SK-N-SH (cell line): ENCODE data around the gene SMIM41. TPM values are rescaled to one million over a fixed set of nuclear protein-coding genes. Genes with fewer than 3 reads are reported as not detected.

ENCODE experiments used
- CTCF ChIA-PET: fragments of 300-600, 350-600 bp; formaldehyde crosslinking; extraction: SDS; loops from one replicate; lab custom pipeline; 2021; lab: Yijun Ruan, JAX
- POLR2A ChIA-PET: fragments of 350-600 bp; sonication (Branson Sonifier 250); formaldehyde crosslinking; extraction: SDS; loops from one replicate; lab custom pipeline; 2020; ENCODE audit warnings: antibody characterized with exemption, inconsistent platforms; lab: Yijun Ruan, JAX
- DNase-seq: peaks from one replicate; pipeline ENCODE4 v3.0.0; 2012
- H2AFZ ChIP-seq: fragments of 200-600 bp; sonication (generic); 2 replicates; pipeline ENCODE4 v1.8.1; 2016; ENCODE audit warnings: antibody characterized with exemption, mild to moderate bottlenecking, low read depth
- H3F3A ChIP-seq: fragments of 200-600 bp; sonication (generic); replicated peaks from 2 replicates; pipeline ENCODE3; 2016; ENCODE audit warnings: antibody characterized with exemption, mild to moderate bottlenecking; ENCODE audit not compliant: insufficient read depth
- H3K27ac ChIP-seq, 2 experiments: fragments of 200-500 bp in 1 of 2; fragments of 200-600 bp in 1 of 2; sonication (Bioruptor generic) in 1 of 2; sonication (generic), shearing (Covaris generic) in 1 of 2; 2 replicates each; pipeline versions ENCODE4 v1.5.1 to v1.6.1; 2014 to 2016; ENCODE audit warnings: low read depth in 2 of 2, inconsistent platforms in 1 of 2, low read length in 1 of 2, mild to moderate bottlenecking in 1 of 2, mixed read lengths in 1 of 2
- H3K27me3 ChIP-seq: fragments of 200-600 bp; sonication (generic), shearing (Covaris generic); 2 replicates; pipeline ENCODE4 v1.6.1; 2016; ENCODE audit warnings: mixed run types; ENCODE audit not compliant: insufficient read depth
- H3K36me3 ChIP-seq, 2 experiments: fragments of 200-500 bp in 1 of 2; fragments of 200-600 bp in 1 of 2; sonication (Bioruptor generic) in 1 of 2; sonication (generic) in 1 of 2; replicated peaks in 1 of 2; 2 replicates each; pipeline versions ENCODE3 to v1.5.1; 2014 to 2016; ENCODE audit warnings: low read length in 1 of 2, mild to moderate bottlenecking in 1 of 2; ENCODE audit not compliant: insufficient read depth in 2 of 2, control insufficient read depth in 1 of 2
- H3K4me1 ChIP-seq, 2 experiments: fragments of 200-500 bp in 1 of 2; fragments of 200-600 bp in 1 of 2; sonication (Bioruptor generic) in 1 of 2; sonication (generic), shearing (Covaris generic) in 1 of 2; 2 replicates each; pipeline versions ENCODE4 v1.5.1 to v1.6.1; 2014 to 2016; ENCODE audit warnings: low read depth in 1 of 2, low read length in 1 of 2, mixed run types in 1 of 2; ENCODE audit not compliant: insufficient read depth in 2 of 2, control insufficient read depth in 1 of 2
- H3K4me2 ChIP-seq: fragments of 200-600 bp; sonication (generic), shearing (Covaris generic); 2 replicates; pipeline ENCODE4 v1.6.1; 2017; ENCODE audit warnings: mixed run types
- H3K4me3 ChIP-seq, 2 experiments: fragments of 200-500 bp in 1 of 2; fragments of 200-600 bp in 1 of 2; sonication (Bioruptor generic) in 1 of 2; sonication (generic), shearing (Covaris generic) in 1 of 2; 2 replicates each; pipeline versions ENCODE4 v1.5.1 to v1.8.1; 2014 to 2016; ENCODE audit warnings: low read depth in 2 of 2, inconsistent platforms in 1 of 2, low read length in 1 of 2, mild to moderate bottlenecking in 1 of 2, mixed read lengths in 1 of 2, moderate library complexity in 1 of 2
- H3K79me2 ChIP-seq: fragments of 200-600 bp; sonication (generic); 2 replicates; pipeline ENCODE4 v1.8.1; 2017; ENCODE audit warnings: mild to moderate bottlenecking; ENCODE audit not compliant: insufficient read depth
- H3K9ac ChIP-seq: fragments of 200-600 bp; sonication (generic); 2 replicates; pipeline ENCODE4 v1.6.1; 2017; ENCODE audit warnings: mixed run types
- H3K9me2 ChIP-seq: fragments of 200-600 bp; sonication (generic); 2 replicates; pipeline ENCODE4 v1.6.1; 2017; ENCODE audit warnings: mixed run types
- H3K9me3 ChIP-seq: fragments of 200-600 bp; sonication (generic); 2 replicates; pipeline ENCODE4 v1.6.1; 2017; ENCODE audit warnings: mixed run types, mild to moderate bottlenecking, moderate library complexity
- H4K20me1 ChIP-seq: fragments of 200-600 bp; sonication (generic); 2 replicates; pipeline ENCODE4 v1.6.1; 2017; ENCODE audit warnings: mild to moderate bottlenecking, mixed run types; ENCODE audit not compliant: insufficient read depth
- CHD2 ChIP-seq: fragments of 150-350 bp; IDR thresholded peaks from 2 replicates; pipeline ENCODE4 v1.6.1; 2018; ENCODE audit warnings: low read length; ENCODE audit not compliant: partially characterized antibody
- ELF1 ChIP-seq: IDR thresholded peaks from 2 replicates; pipeline ENCODE4 v1.4.0; 2012
- EP300 ChIP-seq, 2 experiments: IDR thresholded peaks; 2 replicates each; pipeline versions ENCODE4 v1.4.0 to v1.6.1; 2012; ENCODE audit warnings: borderline replicate concordance in 1 of 2, low read depth in 1 of 2, low read length in 1 of 2
- FOSL2 ChIP-seq: IDR thresholded peaks from 2 replicates; pipeline ENCODE4 v1.4.0; 2012; ENCODE audit warnings: low read depth, mild to moderate bottlenecking, moderate library complexity, borderline replicate concordance
- JUND ChIP-seq: IDR thresholded peaks from 2 replicates; pipeline ENCODE4 v1.4.0; 2012
- MXI1 ChIP-seq: IDR thresholded peaks from 2 replicates; pipeline ENCODE4 v1.6.1; 2012; ENCODE audit warnings: mild to moderate bottlenecking, low read depth, low read length, improper control_type of control experiment
- NRF1 ChIP-seq: IDR thresholded peaks from 2 replicates; pipeline ENCODE4 v1.6.1; 2012; ENCODE audit warnings: low read depth, mild to moderate bottlenecking, low read length
- POLR2AphosphoS5 ChIP-seq: IDR thresholded peaks from 2 replicates; pipeline ENCODE4 v1.6.1; 2012; ENCODE audit warnings: low read depth, low read length
- RAD21 ChIP-seq: IDR thresholded peaks from 2 replicates; pipeline ENCODE4 v1.6.1; 2012; ENCODE audit warnings: mild to moderate bottlenecking, low read length
- SIN3A ChIP-seq: IDR thresholded peaks from 2 replicates; pipeline ENCODE4 v1.6.1; 2012; ENCODE audit warnings: low read depth, mild to moderate bottlenecking, low read length, moderate library complexity, borderline replicate concordance
- SMC3 ChIP-seq: IDR thresholded peaks from 2 replicates; pipeline ENCODE4 v1.6.1; 2012; ENCODE audit warnings: low read depth, low read length, improper control_type of control experiment
- TAF1 ChIP-seq: IDR thresholded peaks from 2 replicates; pipeline ENCODE4 v1.6.1; 2012; ENCODE audit warnings: low read depth, mild to moderate bottlenecking, low read length, moderate library complexity, borderline replicate concordance
- TCF12 ChIP-seq: IDR thresholded peaks from 2 replicates; pipeline ENCODE4 v1.4.0; 2012
- YY1 ChIP-seq: IDR thresholded peaks from 2 replicates; pipeline ENCODE4 v1.4.0; 2012; ENCODE audit warnings: low read depth, mild to moderate bottlenecking
- WGBS: methylation state at CpG from one replicate; pipeline ENCODE4 v1.1.6; 2017; ENCODE audit warnings: low lambda C conversion rate; 5-methylcytosine and 5-hydroxymethylcytosine counted together
- polyA plus RNA-seq, 3 experiments: library from polyadenylated mRNA; depleted of rRNA; stranded (reverse); fragments of >200 nt; gene quantifications; 2 replicates each; pipeline ENCODE4 v1.2.3, GENCODE V29; 2012
- TF ChIP-seq, protein P1 (sequence below): fragments of 200-600 bp; sonication (generic); IDR thresholded peaks from 2 replicates; pipeline ENCODE4 v1.6.1; 2017; ENCODE audit warnings: antibody characterized with exemption, mild to moderate bottlenecking, moderate library complexity
- TF ChIP-seq, protein P2 (sequence below): fragments of 150-350 bp; IDR thresholded peaks from 2 replicates; pipeline ENCODE4 v1.6.1; 2016; ENCODE audit warnings: mild to moderate bottlenecking, low read depth, low read length

SMIM41 gene
- polyA plus RNA-seq, 1 of the 3 experiments (the other 2 are of a cell fraction) = not detected

DNA sequence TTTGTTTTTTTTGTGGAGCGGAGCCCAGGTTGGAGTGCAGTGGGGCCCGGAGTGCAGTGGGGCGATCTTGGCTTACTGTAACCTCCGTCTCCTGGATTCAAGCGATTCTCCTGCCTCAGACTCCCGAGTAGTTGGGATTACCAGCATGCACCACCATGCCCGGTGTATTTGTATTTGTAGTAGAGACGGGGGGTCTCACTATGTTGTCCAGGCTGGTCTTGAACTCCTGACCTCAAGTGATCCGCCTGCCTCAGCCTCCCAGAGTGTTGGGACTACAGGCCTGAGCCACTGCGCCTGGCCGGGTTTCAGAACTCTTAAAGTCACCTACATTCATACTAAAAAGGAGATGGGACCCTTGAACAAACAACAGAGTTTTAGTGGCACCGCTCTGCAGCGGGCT is 59.6 kb downstream of the SMIM41 start:
- Histone ChIP-seq H3K27me3 (peaks cover 4% of the 10 kb centered on the region; the same call in 1 of the 2 replicates), H3K4me3 (no peak overlapping the region; a peak in 1 of 4 replicates), H3K4me1 (no peaks in the 10 kb centered on the region), H3K36me3 (no peaks in the 10 kb centered on the region), H3K79me2 (no peaks in the 10 kb centered on the region), H3K4me2 (no peak overlapping the region), H3K27ac (no peak overlapping the region), H4K20me1 (no peaks in the 10 kb centered on the region), H3K9me2 (no peaks in the 10 kb centered on the region), H2AFZ (no peak overlapping the region), H3K9me3 (no peaks in the 10 kb centered on the region), H3F3A (peaks cover 1% of the 10 kb centered on the region), H3K9ac (no peak overlapping the region)
- DNase-seq = no peak
- ChIA-PET CTCF (interaction anchor here (0.8 to 5.7 kb wide), 7 partner anchors 9 to 741 kb away, joined by 3 to 35 read pairs (median 5); no protein-coding TSS in a partner anchor), POLR2A (no interaction called here)
- TF ChIP-seq ELF1 = no peak
- TF ChIP-seq CHD2 = no peak
- 73% methylated on average over 13 of the region's 13 CpGs for WGBS

DNA sequence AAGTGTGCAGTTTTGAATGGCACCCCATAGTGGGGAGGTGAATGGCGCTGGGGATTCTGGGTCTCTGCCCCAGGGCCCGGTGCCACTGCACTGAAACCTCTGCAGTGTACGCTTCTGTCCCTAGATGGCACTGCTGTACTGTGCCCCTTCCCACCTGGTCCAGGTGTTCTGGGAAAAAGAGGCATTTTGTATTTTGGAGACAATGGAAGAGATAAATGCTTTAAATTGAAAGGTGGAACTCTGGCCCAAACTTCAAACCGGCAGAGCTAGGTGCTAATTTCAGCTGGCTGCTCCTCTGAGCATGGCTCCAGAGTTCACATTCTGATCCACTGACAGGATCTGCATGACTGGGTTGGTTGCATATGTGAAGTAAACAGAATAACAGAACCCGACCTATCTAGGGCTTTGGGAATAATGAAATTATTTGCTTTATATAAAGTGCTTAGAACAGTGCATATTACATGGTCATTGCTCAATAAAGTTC is 60.1 kb downstream of the SMIM41 start:
- no peaks in the 10 kb centered on the region for H4K20me1 ChIP-seq
- no peak overlapping the region for H3K4me2 ChIP-seq
- 13% methylated on average over 5 of the region's 5 CpGs for WGBS
- H3K9me3 ChIP-seq = no peaks in the 10 kb centered on the region
- peaks cover 4% of the 10 kb centered on the region; the same call in 1 of the 2 replicates for H3K27me3 ChIP-seq
- TF ChIP-seq MXI1 = no peak
- TF ChIP-seq NRF1 = no peak
- TF ChIP-seq SIN3A = no peak
- TF ChIP-seq RAD21 = peak; percentile 73
- TF ChIP-seq, protein P1, sequence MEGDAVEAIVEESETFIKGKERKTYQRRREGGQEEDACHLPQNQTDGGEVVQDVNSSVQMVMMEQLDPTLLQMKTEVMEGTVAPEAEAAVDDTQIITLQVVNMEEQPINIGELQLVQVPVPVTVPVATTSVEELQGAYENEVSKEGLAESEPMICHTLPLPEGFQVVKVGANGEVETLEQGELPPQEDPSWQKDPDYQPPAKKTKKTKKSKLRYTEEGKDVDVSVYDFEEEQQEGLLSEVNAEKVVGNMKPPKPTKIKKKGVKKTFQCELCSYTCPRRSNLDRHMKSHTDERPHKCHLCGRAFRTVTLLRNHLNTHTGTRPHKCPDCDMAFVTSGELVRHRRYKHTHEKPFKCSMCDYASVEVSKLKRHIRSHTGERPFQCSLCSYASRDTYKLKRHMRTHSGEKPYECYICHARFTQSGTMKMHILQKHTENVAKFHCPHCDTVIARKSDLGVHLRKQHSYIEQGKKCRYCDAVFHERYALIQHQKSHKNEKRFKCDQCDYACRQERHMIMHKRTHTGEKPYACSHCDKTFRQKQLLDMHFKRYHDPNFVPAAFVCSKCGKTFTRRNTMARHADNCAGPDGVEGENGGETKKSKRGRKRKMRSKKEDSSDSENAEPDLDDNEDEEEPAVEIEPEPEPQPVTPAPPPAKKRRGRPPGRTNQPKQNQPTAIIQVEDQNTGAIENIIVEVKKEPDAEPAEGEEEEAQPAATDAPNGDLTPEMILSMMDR = peak; percentile 79
- TF ChIP-seq SMC3 = 0 out of 2 replicates have a peak, but pooled peaks have one; percentile 27
- TF ChIP-seq, all 33 proteins: peak for 3
- Histone ChIP-seq H3K4me3 (no peak overlapping the region; a peak in 1 of 4 replicates), H3K79me2 (no peaks in the 10 kb centered on the region), H3K27ac (no peak overlapping the region), H3K4me1 (no peaks in the 10 kb centered on the region), H3K9me2 (no peaks in the 10 kb centered on the region), H2AFZ (no peak overlapping the region), H3K9ac (no peak overlapping the region), H3K36me3 (no peaks in the 10 kb centered on the region), H3F3A (peaks cover 4% of the 10 kb centered on the region)
- ChIA-PET POLR2A (no interaction called here), CTCF (interaction anchor here (0.6 to 5.7 kb wide), 9 partner anchors 9 to 740 kb away, joined by 3 to 35 read pairs (median 5); no protein-coding TSS in a partner anchor)
- DNase-seq = peak; percentile 84

DNA sequence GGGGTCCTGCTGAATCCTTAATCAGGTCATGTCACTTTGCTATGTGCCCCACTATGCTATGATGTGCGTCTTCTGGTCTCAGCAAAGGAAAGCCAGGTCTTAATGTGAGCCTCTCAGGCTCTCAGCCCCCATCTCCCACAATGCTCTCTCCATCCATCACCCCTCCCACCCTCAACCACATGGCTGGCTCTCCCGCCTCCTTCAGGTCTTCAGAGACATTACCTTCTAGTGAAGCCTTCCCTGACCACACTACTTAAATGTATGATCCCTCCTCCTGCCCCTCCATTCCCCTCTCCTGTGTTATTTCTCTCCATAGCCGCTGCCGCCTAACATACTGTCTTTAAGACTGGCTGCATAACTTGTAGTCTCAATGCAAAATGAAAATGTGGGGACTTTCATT is 61.8 kb downstream of the SMIM41 start:
- ChIA-PET CTCF (interaction anchor here (0.8 to 1.6 kb wide), 3 partner anchors 7 to 840 kb away, joined by 4 to 7 read pairs (median 6); no protein-coding TSS in a partner anchor), POLR2A (no interaction called here)
- TF ChIP-seq TAF1 (no peak), SIN3A (no peak), CHD2 (no peak), RAD21 (no peak), FOSL2 (no peak), YY1 (no peak), JUND (no peak), EP300 (IDR thresholded peaks at IDR 0.05; ENCODE audit: borderline replicate concordance in 1 of 2, low read depth in 1 of 2, low read length in 1 of 2) (no peak), POLR2AphosphoS5 (no peak), TCF12 (no peak), ELF1 (no peak)
- TF ChIP-seq, protein P2, sequence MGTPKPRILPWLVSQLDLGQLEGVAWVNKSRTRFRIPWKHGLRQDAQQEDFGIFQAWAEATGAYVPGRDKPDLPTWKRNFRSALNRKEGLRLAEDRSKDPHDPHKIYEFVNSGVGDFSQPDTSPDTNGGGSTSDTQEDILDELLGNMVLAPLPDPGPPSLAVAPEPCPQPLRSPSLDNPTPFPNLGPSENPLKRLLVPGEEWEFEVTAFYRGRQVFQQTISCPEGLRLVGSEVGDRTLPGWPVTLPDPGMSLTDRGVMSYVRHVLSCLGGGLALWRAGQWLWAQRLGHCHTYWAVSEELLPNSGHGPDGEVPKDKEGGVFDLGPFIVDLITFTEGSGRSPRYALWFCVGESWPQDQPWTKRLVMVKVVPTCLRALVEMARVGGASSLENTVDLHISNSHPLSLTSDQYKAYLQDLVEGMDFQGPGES = no peak

More for the DNA sequence above, 61.8 kb downstream of the SMIM41 start:
- Histone ChIP-seq H3K27ac (no peak overlapping the region), H3K4me2 (no peak overlapping the region), H3K9ac (no peak overlapping the region), H3K4me3 (no peak overlapping the region), H2AFZ (no peak overlapping the region), H3K79me2 (peaks cover 8% of the 10 kb centered on the region; the same call in 1 of the 2 replicates), H3K36me3 (no peaks in the 10 kb centered on the region), H3F3A (peaks cover 4% of the 10 kb centered on the region), H3K9me2 (no peaks in the 10 kb centered on the region), H3K9me3 (no peaks in the 10 kb centered on the region), H4K20me1 (no peaks in the 10 kb centered on the region), H3K27me3 (peaks cover 4% of the 10 kb centered on the region; the same call in 1 of the 2 replicates), H3K4me1 (peaks cover 0 to 2% of the 10 kb centered on the region in 2 experiments; a peak in 2 of 4 replicates)
- no peak for DNase-seq
- 93% methylated on average over 4 of the region's 4 CpGs for WGBS
